Activated T-helper 17 cell treated with anti-CD3 and anti-CD28 coated beads, Interleukin-2, amount 50 U/mL, for 72 hours (primary cell): Measurements from ENCODE around the gene KLC3. TPM values are rescaled to one million over a fixed set of nuclear protein-coding genes. Genes with fewer than 3 reads are reported as not detected.
A peak's percentile ranks its signal among the peaks of the same experiment; 100 is the strongest.
"Not testable (repeated sequence)": the region's sequence is repeated elsewhere in the genome, so short reads cannot be mapped to it uniquely, and the experiment has no call there.

Experiments used
- ATAC-seq: fragments of 150-1000 bp; cut with Tn5 transposase; replicated peaks from 2 replicates; pipeline ENCODE4 v1.10.0; 2021; ENCODE audit warnings: mild to moderate bottlenecking, moderate library complexity
- H3K27ac Mint-ChIP-seq: one replicate; pipeline ENCODE4 v1.8.0; 2022; ENCODE audit warnings: mixed read lengths
- H3K27me3 Mint-ChIP-seq: one replicate; pipeline ENCODE4 v1.8.0; 2022; ENCODE audit warnings: mixed read lengths
- H3K36me3 Mint-ChIP-seq: one replicate; pipeline ENCODE4 v1.8.0; 2022; ENCODE audit warnings: low read depth, mild to moderate bottlenecking, mixed read lengths
- H3K4me1 Mint-ChIP-seq: one replicate; pipeline ENCODE4 v1.8.0; 2022; ENCODE audit warnings: mixed read lengths
- H3K4me3 Mint-ChIP-seq: one replicate; pipeline ENCODE4 v1.8.0; 2022; ENCODE audit warnings: mild to moderate bottlenecking, mixed read lengths
- H3K9me3 Mint-ChIP-seq: one replicate; pipeline ENCODE4 v1.8.0; 2022; ENCODE audit warnings: mixed read lengths
- total RNA-seq, 2 donors: library from RNA; stranded (reverse); gene quantifications; one replicate each; pipeline ENCODE4 v1.2.3, GENCODE V29; 2022

Gene KLC3
- total RNA-seq, 2 donors from 2014 or later = 0.24 TPM; not detected in 1

DNA sequence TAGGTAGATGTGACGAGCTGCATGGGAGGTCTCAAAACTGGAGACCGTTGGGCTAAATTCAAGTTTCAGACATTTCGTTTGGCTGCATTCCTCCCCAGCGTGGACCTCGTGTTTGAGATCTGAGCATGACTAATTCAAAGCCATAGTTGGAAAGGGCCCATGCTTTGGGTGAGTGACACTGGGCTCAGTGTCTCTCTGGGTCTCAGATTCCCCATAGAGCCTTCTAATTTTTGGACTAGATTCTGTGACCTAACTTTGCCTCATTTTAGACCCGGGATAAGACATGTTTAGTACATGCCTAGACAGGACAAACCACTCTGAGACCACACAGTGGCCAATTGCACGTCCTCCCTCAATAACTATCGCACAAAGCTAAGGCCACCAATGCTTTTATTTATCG is 34.5 kb upstream of the KLC3 start:
- peaks cover 4% of the 10 kb centered on the region for H3K9me3 Mint-ChIP-seq
- peaks cover under 1% of the 10 kb centered on the region for H3K36me3 Mint-ChIP-seq
- no peak overlapping the region for H3K4me3 Mint-ChIP-seq
- no peaks in the 10 kb centered on the region for H3K27me3 Mint-ChIP-seq
- peaks cover 4% of the 10 kb centered on the region for H3K4me1 Mint-ChIP-seq
- ATAC-seq = no peak
- peak overlapping the region; percentile 6 for H3K27ac Mint-ChIP-seq

DNA sequence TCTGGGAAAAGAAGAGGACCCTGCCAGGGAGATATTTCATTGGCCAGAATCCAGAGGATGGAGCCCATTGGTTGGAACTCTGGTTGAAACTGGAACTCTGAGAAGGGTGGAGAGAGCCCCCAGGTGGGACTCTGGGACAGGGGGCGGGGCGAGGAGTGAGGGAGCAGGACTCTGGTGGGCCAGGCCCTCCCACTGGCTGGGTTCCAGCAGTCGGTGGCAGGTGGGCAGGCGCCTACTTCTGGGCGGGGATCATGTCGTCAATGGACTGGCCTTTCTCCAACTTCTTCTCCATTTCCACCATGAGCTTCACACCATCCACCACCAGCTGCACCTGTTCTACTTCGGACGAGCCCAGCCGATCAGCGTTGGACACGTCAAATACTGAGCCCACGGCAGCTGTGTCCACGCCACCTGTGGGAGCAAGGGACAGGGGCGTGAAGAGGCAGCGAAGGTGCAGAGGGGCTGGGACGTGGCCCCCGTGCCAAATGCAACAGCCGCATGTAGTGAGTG is 34.0 kb upstream of the KLC3 start:
- no peaks in the 10 kb centered on the region for H3K36me3 Mint-ChIP-seq

DNA sequence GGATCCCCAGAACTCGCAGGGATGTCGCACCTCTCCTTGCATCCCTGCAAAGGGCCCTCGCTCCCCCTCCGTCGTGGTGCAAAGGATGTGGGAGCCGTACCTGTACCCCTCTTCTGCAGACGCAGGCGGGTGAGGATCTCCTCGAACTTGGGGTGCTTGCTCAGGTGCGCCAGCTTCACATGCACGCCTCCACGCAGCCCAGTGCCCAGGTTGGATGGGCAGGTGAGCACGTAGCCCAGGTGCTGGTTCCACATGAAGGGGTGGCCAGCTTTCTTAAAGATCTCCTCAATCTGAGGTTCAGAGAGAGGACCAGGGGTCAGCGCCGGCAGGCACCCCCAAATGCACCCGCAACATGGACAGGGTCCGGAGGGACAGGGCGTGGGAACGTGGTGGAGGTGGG is 33.2 kb upstream of the KLC3 start:
- no peak for ATAC-seq
- no peaks in the 10 kb centered on the region for H3K36me3 Mint-ChIP-seq
- H3K27me3 Mint-ChIP-seq = no peaks in the 10 kb centered on the region
- H3K4me3 Mint-ChIP-seq = no peak overlapping the region
- peaks cover 4% of the 10 kb centered on the region for H3K4me1 Mint-ChIP-seq
- peaks cover 4% of the 10 kb centered on the region for H3K9me3 Mint-ChIP-seq
- no peak overlapping the region for H3K27ac Mint-ChIP-seq

More for the DNA sequence above, 34.0 kb upstream of the KLC3 start:
- Mint-ChIP-seq H3K27me3 (no peaks in the 10 kb centered on the region), H3K9me3 (peaks cover 4% of the 10 kb centered on the region), H3K4me1 (peaks cover 4% of the 10 kb centered on the region), H3K4me3 (no peak overlapping the region), H3K27ac (no peak overlapping the region)
- no peak for ATAC-seq

DNA sequence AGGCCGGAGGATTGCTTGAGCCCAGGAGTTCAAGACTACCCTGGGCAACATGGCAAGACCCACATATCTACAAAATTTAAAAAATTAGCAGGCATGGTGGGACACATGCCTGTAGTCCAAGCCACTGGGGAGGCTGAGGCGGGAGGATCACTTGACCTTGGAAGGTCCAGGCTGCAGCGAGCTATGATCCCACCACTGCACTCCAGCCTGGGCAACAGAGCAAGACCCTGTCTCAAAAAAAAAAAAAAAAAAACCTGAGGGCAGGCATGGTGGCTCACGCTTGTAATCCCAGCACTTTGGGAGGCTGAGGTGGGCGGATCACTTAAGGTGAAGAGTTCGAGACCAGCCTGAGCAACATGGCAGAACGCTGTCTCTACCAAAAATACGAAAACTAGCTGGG is 31.2 kb upstream of the KLC3 start:
- H3K4me1 Mint-ChIP-seq, H3K27me3 Mint-ChIP-seq, ATAC-seq, H3K27ac Mint-ChIP-seq, H3K9me3 Mint-ChIP-seq, H3K4me3 Mint-ChIP-seq, H3K36me3 Mint-ChIP-seq: not testable (repeated sequence)

DNA sequence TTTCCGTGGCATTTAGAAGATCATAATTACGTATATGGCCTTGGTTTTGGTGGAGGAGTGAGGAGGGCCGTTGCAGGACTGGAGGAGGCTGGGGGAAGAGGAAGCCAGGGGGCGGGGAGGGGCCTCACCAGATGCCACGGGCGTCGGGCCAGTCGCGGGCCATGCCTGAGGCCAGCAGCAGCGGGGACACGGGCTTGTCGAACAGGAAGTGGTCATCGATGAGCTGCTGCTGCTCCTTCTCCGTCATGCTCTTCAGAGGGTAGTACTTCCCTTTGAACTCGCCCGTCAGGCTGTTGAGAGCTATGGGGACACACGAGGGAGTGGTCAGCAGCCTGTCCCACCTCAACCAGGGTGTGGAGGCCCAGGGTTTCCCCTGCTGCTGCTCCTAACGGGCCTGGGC is 28.9 kb upstream of the KLC3 start:
- ATAC-seq = no peak
- Mint-ChIP-seq H3K27ac (no peak overlapping the region), H3K4me3 (no peak overlapping the region), H3K36me3 (no peaks in the 10 kb centered on the region), H3K27me3 (peaks cover 15% of the 10 kb centered on the region), H3K9me3 (no peaks in the 10 kb centered on the region), H3K4me1 (no peaks in the 10 kb centered on the region)

DNA sequence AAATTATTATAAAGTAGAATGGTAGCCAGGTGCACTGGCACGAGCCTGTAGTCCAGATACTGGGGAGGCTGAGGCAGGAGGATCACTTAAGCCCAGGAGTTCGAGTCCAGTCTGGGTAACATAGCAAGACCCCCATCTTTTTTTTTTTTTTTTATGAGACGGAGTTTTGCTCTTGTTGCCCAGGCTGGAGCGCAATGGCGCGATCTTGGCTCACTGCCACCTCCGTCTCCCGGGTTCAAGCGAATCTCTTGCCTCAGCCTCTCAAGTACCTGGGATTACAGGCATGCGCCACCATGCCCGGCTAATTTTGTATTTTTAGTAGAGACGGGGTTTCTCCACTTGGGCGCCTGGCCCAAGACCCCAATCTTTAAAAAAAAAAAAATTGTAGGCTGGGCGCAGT is 28.3 kb upstream of the KLC3 start:
- H3K27ac Mint-ChIP-seq, H3K4me3 Mint-ChIP-seq, H3K36me3 Mint-ChIP-seq, ATAC-seq, H3K9me3 Mint-ChIP-seq, H3K4me1 Mint-ChIP-seq: not testable (repeated sequence)
- peaks cover 20% of the 10 kb centered on the region for H3K27me3 Mint-ChIP-seq

DNA sequence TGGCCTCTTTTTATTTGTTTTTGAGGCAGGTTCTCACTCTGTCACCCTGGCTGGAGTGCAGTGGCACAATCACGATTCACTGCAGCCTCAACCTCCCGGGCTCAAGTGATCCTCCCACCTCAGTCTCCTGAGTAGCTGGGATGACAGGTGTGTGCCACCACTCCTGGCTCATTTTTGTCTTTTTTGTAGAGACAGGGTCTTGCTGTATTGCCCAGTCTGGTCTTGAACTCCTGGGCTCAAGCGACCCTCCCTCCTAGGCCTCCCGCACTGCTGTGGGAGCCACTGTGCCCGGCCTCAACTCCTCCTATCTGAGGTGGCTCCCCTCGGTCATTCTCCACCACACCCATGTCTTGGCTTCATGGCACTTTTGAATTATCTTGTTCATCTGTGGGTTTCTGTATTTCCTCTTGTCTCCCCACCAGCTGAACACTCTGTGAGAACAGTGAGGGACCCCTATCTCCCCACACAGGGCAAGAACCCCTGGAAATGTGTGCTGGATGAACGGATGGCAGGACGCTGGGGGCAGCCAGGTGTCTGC is 25.8 kb upstream of the KLC3 start:
- Mint-ChIP-seq H3K36me3 (no peaks in the 10 kb centered on the region), H3K9me3 (no peaks in the 10 kb centered on the region), H3K4me1 (no peaks in the 10 kb centered on the region), H3K4me3 (no peak overlapping the region), H3K27me3 (peaks cover 29% of the 10 kb centered on the region), H3K27ac (no peak overlapping the region)
- ATAC-seq = no peak

DNA sequence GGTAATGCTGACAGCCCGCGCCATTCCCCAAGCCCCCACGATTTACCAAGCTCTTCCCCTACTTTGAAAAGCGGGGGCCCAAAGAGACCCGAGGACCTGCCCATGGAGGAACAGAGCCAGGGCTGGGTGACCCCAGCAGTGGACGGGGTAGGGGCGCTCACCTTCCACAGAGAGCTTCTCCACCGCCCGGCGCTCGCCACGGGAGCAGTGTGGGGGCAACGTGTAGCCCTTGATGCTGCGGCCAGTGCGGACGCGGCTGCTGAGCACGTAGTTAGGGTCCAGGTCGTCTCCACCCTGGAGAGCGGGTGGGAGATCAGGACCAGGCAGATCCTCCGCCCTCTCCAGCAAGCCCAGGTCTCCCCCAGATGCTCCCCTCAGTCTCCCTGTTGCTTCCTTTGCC is 25.2 kb upstream of the KLC3 start:
- no peaks in the 10 kb centered on the region for H3K36me3 Mint-ChIP-seq
- ATAC-seq = no peak
- no peak overlapping the region for H3K27ac Mint-ChIP-seq
- no peak overlapping the region for H3K4me3 Mint-ChIP-seq
- no peaks in the 10 kb centered on the region for H3K9me3 Mint-ChIP-seq
- no peaks in the 10 kb centered on the region for H3K4me1 Mint-ChIP-seq
- H3K27me3 Mint-ChIP-seq = peaks cover 29% of the 10 kb centered on the region

DNA sequence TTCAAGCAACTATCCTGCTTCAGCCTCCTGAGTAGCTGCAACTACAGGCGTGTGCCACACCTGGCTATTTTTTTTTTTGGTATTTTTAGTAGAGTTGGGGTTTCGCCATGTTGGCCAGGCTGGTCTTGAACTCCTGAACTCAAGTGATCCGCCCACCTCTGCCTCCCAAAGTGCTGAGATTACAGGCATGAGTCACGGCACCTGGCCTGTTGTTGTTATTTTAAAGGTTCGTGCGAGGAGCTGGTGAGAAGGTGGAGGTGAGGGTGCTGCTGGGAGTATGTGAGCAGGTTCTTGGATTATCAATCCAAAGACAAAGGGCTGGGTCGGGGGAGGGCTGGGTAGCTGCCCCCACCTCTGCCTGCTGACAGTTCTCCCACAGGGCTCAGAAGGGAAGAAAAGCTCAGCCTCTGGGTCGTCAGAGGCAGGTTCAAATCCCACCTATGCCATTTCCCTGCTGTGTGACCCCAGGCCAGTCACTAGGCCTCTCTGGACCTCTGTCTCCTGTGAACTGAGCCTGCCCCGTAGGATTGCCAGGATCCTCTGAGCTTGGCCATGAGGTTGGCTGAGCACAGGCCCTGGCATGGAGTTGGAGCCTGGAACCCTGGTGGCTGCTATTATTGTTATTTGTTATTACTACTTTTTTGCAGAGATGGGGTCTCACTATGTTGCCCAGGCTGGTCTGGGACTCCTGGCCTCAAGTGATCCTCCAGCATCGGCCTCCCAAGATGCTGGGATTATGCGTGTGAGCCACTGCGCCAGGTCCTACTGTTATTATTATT is 19.4 kb upstream of the KLC3 start:
- Mint-ChIP-seq H3K27ac (no peak overlapping the region), H3K36me3 (no peaks in the 10 kb centered on the region), H3K27me3 (peaks cover 29% of the 10 kb centered on the region), H3K4me3 (no peak overlapping the region), H3K4me1 (no peaks in the 10 kb centered on the region), H3K9me3 (no peaks in the 10 kb centered on the region)
- no peak for ATAC-seq

DNA sequence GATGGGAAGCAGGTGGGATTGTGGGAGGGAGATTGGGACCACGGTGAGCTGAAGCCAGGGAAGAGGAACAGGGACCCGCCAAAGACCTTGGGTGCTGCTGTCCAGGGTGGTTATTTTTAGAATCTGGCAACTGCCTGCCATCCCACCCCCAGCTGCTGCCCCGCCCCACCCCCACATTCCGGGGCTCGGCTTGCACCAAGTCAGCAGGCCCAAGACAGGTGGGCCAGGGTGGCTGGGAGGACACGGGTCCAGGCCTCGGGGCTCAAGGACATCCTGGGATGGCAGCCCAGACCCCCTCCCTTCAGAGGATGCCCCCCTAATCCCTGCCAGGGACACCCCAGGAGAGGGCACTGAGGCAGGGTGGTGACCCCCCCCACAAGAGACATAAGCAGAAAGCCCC is 18.7 kb upstream of the KLC3 start:
- no peaks in the 10 kb centered on the region for H3K9me3 Mint-ChIP-seq
- no peak overlapping the region for H3K4me3 Mint-ChIP-seq
- H3K27ac Mint-ChIP-seq = no peak overlapping the region
- peaks cover 23% of the 10 kb centered on the region for H3K27me3 Mint-ChIP-seq
- H3K36me3 Mint-ChIP-seq = no peaks in the 10 kb centered on the region
- no peak for ATAC-seq
- H3K4me1 Mint-ChIP-seq = no peaks in the 10 kb centered on the region

DNA sequence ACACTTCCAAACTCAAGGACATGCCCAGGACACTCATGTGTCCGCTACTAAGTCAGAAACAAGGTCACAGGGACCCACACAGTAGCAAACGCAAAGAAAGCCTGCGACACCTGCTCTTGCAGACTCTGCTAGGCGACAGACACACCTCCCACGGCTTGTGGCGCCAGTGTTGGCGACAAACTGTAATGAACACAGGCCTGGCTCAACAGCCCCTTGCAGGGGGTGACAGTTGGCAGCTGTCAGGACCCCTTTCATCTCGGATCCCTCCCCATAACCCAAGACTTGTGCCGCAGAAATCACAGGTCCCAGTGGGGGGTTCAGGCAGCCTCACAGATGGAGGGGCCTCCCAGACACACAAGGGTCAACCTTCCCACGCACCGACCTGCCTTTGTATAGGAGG is 18.2 kb upstream of the KLC3 start:
- H3K27ac Mint-ChIP-seq = no peak overlapping the region
- no peak for ATAC-seq
- no peak overlapping the region for H3K4me3 Mint-ChIP-seq
- H3K36me3 Mint-ChIP-seq = no peaks in the 10 kb centered on the region
- no peaks in the 10 kb centered on the region for H3K4me1 Mint-ChIP-seq
- H3K9me3 Mint-ChIP-seq = no peaks in the 10 kb centered on the region
- peaks cover 21% of the 10 kb centered on the region for H3K27me3 Mint-ChIP-seq

DNA sequence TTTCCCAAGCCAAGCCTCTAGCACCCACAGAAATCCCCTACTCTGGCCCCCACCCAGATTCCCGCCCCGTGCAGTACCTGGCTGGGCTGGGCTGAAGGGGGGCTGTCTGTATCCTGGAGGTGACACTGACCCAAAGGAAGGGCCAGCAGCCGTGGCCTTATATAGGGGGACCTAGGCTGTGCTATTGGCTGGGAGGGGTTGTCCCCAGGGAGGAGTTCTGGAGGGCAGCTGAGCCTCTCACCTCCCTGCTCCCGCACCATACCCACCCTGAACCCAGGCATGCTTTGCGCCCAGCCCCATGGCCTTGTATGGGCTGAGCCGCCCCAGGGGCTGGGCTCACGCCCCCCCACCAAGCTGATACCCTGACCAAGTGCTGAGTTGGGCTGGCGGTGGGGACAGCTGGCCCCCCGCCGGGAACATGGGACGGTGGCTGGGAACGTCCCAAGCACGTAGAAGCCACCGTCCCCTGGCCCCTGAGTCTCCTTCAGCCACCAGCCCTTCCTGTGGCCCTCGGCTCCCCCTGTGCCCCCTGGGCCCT is 17.7 kb upstream of the KLC3 start, which contains the start of gene CKM:
Gene CKM, minus strand, starts transcription at position 132 of the 538 bp plus-strand sequence. CDS start 3,162 bp downstream, outside the sequence.
- H3K36me3 Mint-ChIP-seq = no peaks in the 10 kb centered on the region
- no peaks in the 10 kb centered on the region for H3K4me1 Mint-ChIP-seq
- H3K27ac Mint-ChIP-seq = no peak within 1 kb of the TSS
- H3K9me3 Mint-ChIP-seq = no peaks in the 10 kb centered on the region
- peaks cover 16% of the 10 kb centered on the region for H3K27me3 Mint-ChIP-seq
- no peak for ATAC-seq
- H3K4me3 Mint-ChIP-seq = no peak within 1 kb of the TSS

DNA sequence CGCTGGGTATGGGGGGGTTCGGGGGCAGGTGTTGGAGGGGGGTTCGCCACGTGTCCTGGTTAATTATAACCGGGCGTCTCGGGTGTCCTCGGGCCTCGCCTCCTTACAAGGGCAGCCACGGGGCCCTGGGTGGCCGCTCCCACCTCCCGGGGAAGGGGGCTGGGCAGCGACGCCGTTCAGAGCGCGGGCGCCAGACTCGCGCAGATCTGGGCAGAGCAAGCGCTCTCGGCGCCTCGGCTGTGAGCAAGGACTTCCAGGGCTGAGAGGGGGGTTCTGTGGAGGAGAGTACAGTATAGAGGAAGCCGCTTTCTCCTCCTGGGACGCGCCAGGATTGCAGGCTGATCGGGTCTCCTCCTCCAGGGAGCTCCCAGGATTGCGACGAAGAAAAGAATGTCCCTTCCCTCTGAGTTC is 16.9 kb upstream of the KLC3 start:
- Mint-ChIP-seq H3K27me3 (peaks cover 12% of the 10 kb centered on the region), H3K4me3 (no peak overlapping the region), H3K27ac (no peak overlapping the region), H3K36me3 (no peaks in the 10 kb centered on the region), H3K4me1 (no peaks in the 10 kb centered on the region), H3K9me3 (no peaks in the 10 kb centered on the region)
- ATAC-seq = no peak

DNA sequence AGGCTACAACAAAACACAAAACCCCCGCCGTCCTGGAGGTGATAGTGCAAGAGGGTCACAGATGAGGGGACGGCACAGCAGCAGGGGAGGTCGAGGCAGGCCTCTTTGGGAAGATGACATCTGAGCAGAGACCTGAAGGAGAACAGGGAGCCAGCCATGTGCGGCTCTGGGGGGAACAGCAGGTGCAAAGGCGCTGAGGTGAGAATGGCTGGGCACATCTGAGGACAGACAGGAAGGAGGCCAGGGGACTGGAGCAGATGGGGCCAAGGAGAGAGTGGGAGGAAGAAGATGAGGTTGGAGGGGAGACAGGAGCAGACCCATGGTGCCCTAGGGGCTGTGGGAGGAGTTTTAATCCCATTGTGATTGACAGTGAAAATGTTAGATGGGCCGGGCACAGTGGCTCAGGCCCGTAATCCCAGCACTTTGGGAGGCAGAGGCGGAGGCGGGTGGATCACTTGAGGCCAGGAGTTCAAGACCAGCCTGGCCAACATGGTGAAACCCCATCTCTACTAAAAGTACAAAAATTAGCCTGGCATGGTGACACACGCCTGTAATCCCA is 16.1 kb upstream of the KLC3 start:
- no peak for ATAC-seq
- Mint-ChIP-seq H3K9me3 (no peaks in the 10 kb centered on the region), H3K4me1 (no peaks in the 10 kb centered on the region), H3K27me3 (peaks cover 12% of the 10 kb centered on the region), H3K4me3 (no peak overlapping the region), H3K36me3 (no peaks in the 10 kb centered on the region), H3K27ac (no peak overlapping the region)
